ENCODE results near the gene ANO3. TPM values are rescaled to one million over a fixed set of nuclear protein-coding genes. Genes with fewer than 3 reads are reported as not detected.
"Not testable (repeated sequence)": the region's sequence is repeated elsewhere in the genome, so short reads cannot be mapped to it uniquely, and the experiment has no call there.

Gene ANO3
- total RNA-seq, 1 experiment from 2014 or later, result not detected

- DNase-seq (peak; percentile 64), ATAC-seq (peak; percentile 51)
- POLR2A ChIA-PET (ENCODE audit: unreplicated experiment), result no interaction called here
- Histone ChIP-seq H3K36me3 (ENCODE audit: low read depth, low read length) (no peaks in the 10 kb centered on the region), H3K9me3 (ENCODE audit: low read length) (no peaks in the 10 kb centered on the region), H3K4me2 (ENCODE audit: low read length) (no peak overlapping the region), H3K9ac (ENCODE audit: low read length) (no peak overlapping the region), H4K20me1 (ENCODE audit: low read length) (no peaks in the 10 kb centered on the region), H3K79me2 (ENCODE audit: low read length) (no peaks in the 10 kb centered on the region), H3K9me2 (replicated peaks; ENCODE audit: low read length) (no peaks in the 10 kb centered on the region), H3K4me1 (ENCODE audit: insufficient read depth, low read length) (no peaks in the 10 kb centered on the region), H3K27me3 (ENCODE audit: low read length) (peaks cover 17% of the 10 kb centered on the region), H3F3A (ENCODE audit: low read length, unreplicated experiment) (no peaks in the 10 kb centered on the region), H3K4me3 (ENCODE audit: low read length) (no peak overlapping the region), H3K27ac (ENCODE audit: low read length) (no peak overlapping the region), H2AFZ (ENCODE audit: low read length) (no peak overlapping the region)
- intact Hi-C loops (cut with micrococcal nuclease), result loop anchor here (1.0 to 2.0 kb wide), 3 partner anchors 254 to 861 kb away; no protein-coding TSS in a partner anchor
- CTCF ChIA-PET, result no interaction called here
- TF ChIP-seq CTCF (conservative IDR thresholded peaks at IDR 0.05; ENCODE audit: low read depth, low read length) (peak; percentile 78), EZH2 (IDR thresholded peaks at IDR 0.05; ENCODE audit: low read length, unreplicated experiment) (no peak)
- BruUV-seq (replicated peaks), result no TSS peak
Observed at GRCh38 chr11:26297189-26297975, 34.5 kb upstream of the ANO3 start.

DNA sequence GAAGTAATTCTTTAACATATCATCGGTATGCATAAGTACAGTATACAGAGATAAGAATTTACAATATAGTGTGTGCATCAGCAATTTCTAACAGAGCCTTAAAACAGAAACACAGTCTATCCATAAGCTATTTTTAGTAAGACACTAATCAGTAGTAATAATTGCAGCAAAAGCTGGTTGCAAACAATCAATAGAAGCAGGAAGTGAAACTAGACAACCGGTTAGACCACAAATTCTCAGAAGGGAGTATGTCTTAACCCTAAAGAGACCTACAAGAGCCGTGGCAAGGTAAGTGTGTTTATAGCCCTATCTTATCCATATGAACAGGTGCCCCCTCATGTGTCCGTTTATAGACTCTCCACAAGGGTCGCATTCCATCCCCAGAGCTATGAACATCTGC, 15.6 kb upstream of the ANO3 start:
- POLR2A ChIA-PET (ENCODE audit: unreplicated experiment); H3K36me3 ChIP-seq (ENCODE audit: low read depth, low read length); H3K4me1 ChIP-seq (ENCODE audit: insufficient read depth, low read length); H3K27me3 ChIP-seq (ENCODE audit: low read length); H4K20me1 ChIP-seq (ENCODE audit: low read length); H3K79me2 ChIP-seq (ENCODE audit: low read length); H3K9ac ChIP-seq (ENCODE audit: low read length); H3K9me3 ChIP-seq (ENCODE audit: low read length); H3F3A ChIP-seq (ENCODE audit: low read length, unreplicated experiment); H3K9me2 ChIP-seq (replicated peaks; ENCODE audit: low read length); H3K4me3 ChIP-seq (ENCODE audit: low read length); DNase-seq; H3K27ac ChIP-seq (ENCODE audit: low read length); ATAC-seq; H2AFZ ChIP-seq (ENCODE audit: low read length); H3K4me2 ChIP-seq (ENCODE audit: low read length); intact Hi-C loops (cut with micrococcal nuclease); BruUV-seq (replicated peaks): not testable (repeated sequence)
- CTCF ChIA-PET, result interaction anchor here (0.6 kb wide), 1 partner anchor 15 kb away, joined by 11 read pairs; no protein-coding TSS in a partner anchor

GRCh38 chr11:26319906-26320305, 12.0 kb upstream of the ANO3 start:
- DNase-seq, result no peak
- intact Hi-C loops (cut with micrococcal nuclease), result no loop called here
- CTCF ChIA-PET, result no interaction called here
- Histone ChIP-seq H3F3A (ENCODE audit: low read length, unreplicated experiment) (no peaks in the 10 kb centered on the region), H3K9me3 (ENCODE audit: low read length) (no peaks in the 10 kb centered on the region), H3K9me2 (replicated peaks; ENCODE audit: low read length) (no peaks in the 10 kb centered on the region), H3K9ac (ENCODE audit: low read length) (no peak overlapping the region), H2AFZ (ENCODE audit: low read length) (no peak overlapping the region), H3K4me2 (ENCODE audit: low read length) (no peak overlapping the region), H3K27me3 (ENCODE audit: low read length) (peaks cover 6% of the 10 kb centered on the region; the same call in 1 of the 2 replicates), H3K27ac (ENCODE audit: low read length) (no peak overlapping the region), H3K4me3 (ENCODE audit: low read length) (no peak overlapping the region), H3K79me2 (ENCODE audit: low read length) (no peaks in the 10 kb centered on the region), H4K20me1 (ENCODE audit: low read length) (no peaks in the 10 kb centered on the region), H3K4me1 (ENCODE audit: insufficient read depth, low read length) (no peaks in the 10 kb centered on the region), H3K36me3 (ENCODE audit: low read depth, low read length) (no peaks in the 10 kb centered on the region)
- TF ChIP-seq EZH2 (IDR thresholded peaks at IDR 0.05; ENCODE audit: low read length, unreplicated experiment) (no peak), EZH2phosphoT487 (IDR thresholded peaks at IDR 0.05; ENCODE audit: borderline replicate concordance, low read length) (no peak), CTCF (conservative IDR thresholded peaks at IDR 0.05; ENCODE audit: low read depth, low read length) (no peak)
- no TSS peak for BruUV-seq (replicated peaks)
- POLR2A ChIA-PET (ENCODE audit: unreplicated experiment), result no interaction called here
- ATAC-seq, result no peak

Measured in PC-3 (cell line).